ENCODE results near the gene NPAS3. TPM values are rescaled to one million over a fixed set of nuclear protein-coding genes. Genes with fewer than 3 reads are reported as not detected.

The NPAS3 gene
- total RNA-seq, 2 experiments from 2014 or later = not detected

GRCh38 chr14:33529787-33530757 lies 591.4 kb downstream of the NPAS3 start:
- no peaks in the 10 kb centered on the region for H3K4me1 Mint-ChIP-seq (ENCODE audit: low read depth)
- H3K27me3 Mint-ChIP-seq (ENCODE audit: low read depth) = no peaks in the 10 kb centered on the region
- no peaks in the 10 kb centered on the region for H3K9me3 Mint-ChIP-seq
- no peak overlapping the region for H3K4me3 Mint-ChIP-seq
- no peak for DNase-seq
- H3K27ac Mint-ChIP-seq = no peak overlapping the region
- no peaks in the 10 kb centered on the region for H3K36me3 Mint-ChIP-seq (ENCODE audit: low read depth)
- intact Hi-C loops (cut with micrococcal nuclease) = no loop called here
- CTCF ChIA-PET = no interaction called here

GRCh38 chr14:33532553-33532952 lies 593.9 kb downstream of the NPAS3 start:
- DNase-seq = no peak
- Mint-ChIP-seq H3K27ac (no peak overlapping the region), H3K36me3 (ENCODE audit: low read depth) (no peaks in the 10 kb centered on the region), H3K9me3 (no peaks in the 10 kb centered on the region), H3K4me3 (no peak overlapping the region), H3K27me3 (ENCODE audit: low read depth) (no peaks in the 10 kb centered on the region), H3K4me1 (ENCODE audit: low read depth) (no peaks in the 10 kb centered on the region)
- intact Hi-C loops (cut with micrococcal nuclease) = no loop called here
- CTCF ChIA-PET = no interaction called here

- Mint-ChIP-seq H3K27ac (no peak overlapping the region), H3K4me3 (no peak overlapping the region), H3K27me3 (ENCODE audit: low read depth) (no peaks in the 10 kb centered on the region), H3K4me1 (ENCODE audit: low read depth) (no peaks in the 10 kb centered on the region), H3K36me3 (ENCODE audit: low read depth) (no peaks in the 10 kb centered on the region), H3K9me3 (no peaks in the 10 kb centered on the region)
- intact Hi-C loops (cut with micrococcal nuclease) = no loop called here
- no peak for DNase-seq
- CTCF ChIA-PET = interaction anchor here (0.6 kb wide), 1 partner anchor 51 kb away, joined by 6 read pairs; no protein-coding TSS in a partner anchor
Observed at GRCh38 chr14:33534104-33534503, 595.4 kb downstream of the NPAS3 start.

GRCh38 chr14:33534632-33535031 lies 596.0 kb downstream of the NPAS3 start:
- CTCF ChIA-PET = interaction anchor here (0.6 kb wide), 1 partner anchor 51 kb away, joined by 6 read pairs; no protein-coding TSS in a partner anchor
- Mint-ChIP-seq H3K36me3 (ENCODE audit: low read depth) (no peaks in the 10 kb centered on the region), H3K4me1 (ENCODE audit: low read depth) (no peaks in the 10 kb centered on the region), H3K9me3 (no peaks in the 10 kb centered on the region), H3K27me3 (ENCODE audit: low read depth) (no peaks in the 10 kb centered on the region), H3K27ac (no peak overlapping the region), H3K4me3 (no peak overlapping the region)
- intact Hi-C loops (cut with micrococcal nuclease) = no loop called here
- DNase-seq = no peak

GRCh38 chr14:33539918-33540357 lies 601.3 kb downstream of the NPAS3 start:
- DNase-seq = no peak
- intact Hi-C loops (cut with micrococcal nuclease) = no loop called here
- CTCF ChIA-PET = no interaction called here
- Mint-ChIP-seq H3K4me1 (ENCODE audit: low read depth) (no peaks in the 10 kb centered on the region), H3K9me3 (no peaks in the 10 kb centered on the region), H3K27ac (no peak overlapping the region), H3K4me3 (no peak overlapping the region), H3K36me3 (ENCODE audit: low read depth) (no peaks in the 10 kb centered on the region), H3K27me3 (ENCODE audit: low read depth) (peaks cover 3% of the 10 kb centered on the region)

GRCh38 chr14:33541171-33541570 lies 602.5 kb downstream of the NPAS3 start:
- H3K36me3 Mint-ChIP-seq (ENCODE audit: low read depth) = no peaks in the 10 kb centered on the region
- DNase-seq = no peak
- no peak overlapping the region for H3K4me3 Mint-ChIP-seq
- CTCF ChIA-PET = no interaction called here
- intact Hi-C loops (cut with micrococcal nuclease) = no loop called here
- H3K27ac Mint-ChIP-seq = no peak overlapping the region
- H3K27me3 Mint-ChIP-seq (ENCODE audit: low read depth) = peaks cover 3% of the 10 kb centered on the region
- H3K4me1 Mint-ChIP-seq (ENCODE audit: low read depth) = no peaks in the 10 kb centered on the region
- no peaks in the 10 kb centered on the region for H3K9me3 Mint-ChIP-seq

- Mint-ChIP-seq H3K27ac (no peak overlapping the region), H3K4me3 (no peak overlapping the region), H3K9me3 (peaks cover 3% of the 10 kb centered on the region), H3K36me3 (ENCODE audit: low read depth) (no peaks in the 10 kb centered on the region), H3K4me1 (ENCODE audit: low read depth) (no peaks in the 10 kb centered on the region), H3K27me3 (ENCODE audit: low read depth) (peaks cover 3% of the 10 kb centered on the region)
- no peak for DNase-seq
- CTCF ChIA-PET = no interaction called here
- intact Hi-C loops (cut with micrococcal nuclease) = no loop called here
Observed at GRCh38 chr14:33542338-33543287, 603.9 kb downstream of the NPAS3 start.

GRCh38 chr14:33545696-33546095 lies 607.0 kb downstream of the NPAS3 start:
- CTCF ChIA-PET = no interaction called here
- H3K36me3 Mint-ChIP-seq (ENCODE audit: low read depth) = no peaks in the 10 kb centered on the region
- no peak overlapping the region for H3K4me3 Mint-ChIP-seq

GRCh38 chr14:33548606-33549005 lies 609.9 kb downstream of the NPAS3 start:
- H3K36me3 Mint-ChIP-seq (ENCODE audit: low read depth) = no peaks in the 10 kb centered on the region
- no peak overlapping the region for H3K4me3 Mint-ChIP-seq
- DNase-seq = no peak
- H3K4me1 Mint-ChIP-seq (ENCODE audit: low read depth) = no peaks in the 10 kb centered on the region
- peaks cover 3% of the 10 kb centered on the region for H3K9me3 Mint-ChIP-seq
- H3K27me3 Mint-ChIP-seq (ENCODE audit: low read depth) = no peaks in the 10 kb centered on the region
- no peak overlapping the region for H3K27ac Mint-ChIP-seq
- CTCF ChIA-PET = no interaction called here
- intact Hi-C loops (cut with micrococcal nuclease) = no loop called here

More at GRCh38 chr14:33545696-33546095, 607.0 kb downstream of the NPAS3 start:
- no peak for DNase-seq
- Mint-ChIP-seq H3K4me1 (ENCODE audit: low read depth) (no peaks in the 10 kb centered on the region), H3K9me3 (peaks cover 3% of the 10 kb centered on the region), H3K27ac (no peak overlapping the region), H3K27me3 (ENCODE audit: low read depth) (peaks cover 3% of the 10 kb centered on the region)
- intact Hi-C loops (cut with micrococcal nuclease) = no loop called here

GRCh38 chr14:33551963-33552362 lies 613.3 kb downstream of the NPAS3 start:
- intact Hi-C loops (cut with micrococcal nuclease) = no loop called here
- Mint-ChIP-seq H3K36me3 (ENCODE audit: low read depth) (no peaks in the 10 kb centered on the region), H3K27ac (no peak overlapping the region), H3K4me3 (no peak overlapping the region), H3K27me3 (ENCODE audit: low read depth) (peaks cover 2% of the 10 kb centered on the region), H3K9me3 (no peaks in the 10 kb centered on the region), H3K4me1 (ENCODE audit: low read depth) (no peaks in the 10 kb centered on the region)
- DNase-seq = no peak
- CTCF ChIA-PET = no interaction called here

- H3K36me3 Mint-ChIP-seq (ENCODE audit: low read depth) = no peaks in the 10 kb centered on the region
- DNase-seq = no peak
- H3K4me1 Mint-ChIP-seq (ENCODE audit: low read depth) = no peaks in the 10 kb centered on the region
- H3K27me3 Mint-ChIP-seq (ENCODE audit: low read depth) = peaks cover 2% of the 10 kb centered on the region
- CTCF ChIA-PET = no interaction called here
- H3K9me3 Mint-ChIP-seq = no peaks in the 10 kb centered on the region
- no peak overlapping the region for H3K27ac Mint-ChIP-seq
- intact Hi-C loops (cut with micrococcal nuclease) = no loop called here
- no peak overlapping the region for H3K4me3 Mint-ChIP-seq
Observed at GRCh38 chr14:33553706-33554278, 615.1 kb downstream of the NPAS3 start.

GRCh38 chr14:33554988-33555387 lies 616.3 kb downstream of the NPAS3 start:
- Mint-ChIP-seq H3K27me3 (ENCODE audit: low read depth) (peaks cover 2% of the 10 kb centered on the region), H3K4me3 (no peak overlapping the region), H3K9me3 (no peaks in the 10 kb centered on the region), H3K36me3 (ENCODE audit: low read depth) (no peaks in the 10 kb centered on the region), H3K4me1 (ENCODE audit: low read depth) (no peaks in the 10 kb centered on the region), H3K27ac (no peak overlapping the region)
- CTCF ChIA-PET = no interaction called here
- no peak for DNase-seq
- intact Hi-C loops (cut with micrococcal nuclease) = no loop called here

Measured in activated naive CD4-positive, alpha-beta T cell treated with anti-CD3 and anti-CD28 coated beads for 36 hours (primary cell).